DMS79 treated with DMSO at 0.1 percent for 48 hours (cell line): ENCODE data around the gene OLFML3.
"Not testable (repeated sequence)": the region's sequence is repeated elsewhere in the genome, so short reads cannot be mapped to it uniquely, and the experiment has no call there.

Experiments
- DNase-seq: peaks from one replicate; lab custom pipeline; 2025; lab: John Stamatoyannopoulos, UW

OLFML3 gene

DNA sequence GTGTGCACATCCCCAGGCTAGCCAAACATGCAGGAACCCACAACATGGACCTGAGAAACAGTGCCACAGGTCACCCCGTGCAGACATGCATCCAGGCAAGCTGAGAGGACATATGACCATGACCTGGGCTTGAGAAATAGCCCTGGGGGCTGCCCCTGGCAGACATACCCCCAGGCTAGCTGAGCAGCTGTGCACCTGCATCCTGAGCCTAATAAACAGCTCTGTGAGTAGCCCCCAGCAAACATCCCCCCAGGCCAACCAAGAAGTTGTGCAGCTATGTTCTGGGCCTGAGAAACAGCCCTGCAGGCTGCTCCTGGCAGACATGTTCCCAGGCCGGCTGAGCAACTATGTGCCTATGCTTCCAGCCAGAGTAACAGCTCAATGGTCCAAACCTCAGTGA is 14.5 kb downstream of the OLFML3 start:
- no peak for DNase-seq

DNA sequence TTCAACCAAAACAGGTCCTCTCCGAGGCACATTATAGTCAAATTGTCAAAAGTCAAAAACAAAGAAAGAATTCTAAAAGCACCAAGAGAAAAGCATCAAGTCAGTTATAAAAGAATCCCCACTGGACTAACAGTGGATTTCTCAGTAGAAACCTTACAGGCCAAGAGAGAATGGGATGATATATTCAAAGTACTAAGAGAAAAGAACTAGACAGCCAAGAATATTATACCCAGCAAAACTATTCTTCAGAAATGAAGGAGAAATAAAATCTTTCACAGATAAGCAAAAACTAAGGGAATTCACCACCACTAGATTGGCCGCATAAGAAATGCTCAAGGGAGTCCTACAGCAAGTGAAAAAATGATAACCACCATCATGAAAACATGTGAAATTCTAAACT is 16.1 kb downstream of the OLFML3 start:
- DNase-seq = no peak

DNA sequence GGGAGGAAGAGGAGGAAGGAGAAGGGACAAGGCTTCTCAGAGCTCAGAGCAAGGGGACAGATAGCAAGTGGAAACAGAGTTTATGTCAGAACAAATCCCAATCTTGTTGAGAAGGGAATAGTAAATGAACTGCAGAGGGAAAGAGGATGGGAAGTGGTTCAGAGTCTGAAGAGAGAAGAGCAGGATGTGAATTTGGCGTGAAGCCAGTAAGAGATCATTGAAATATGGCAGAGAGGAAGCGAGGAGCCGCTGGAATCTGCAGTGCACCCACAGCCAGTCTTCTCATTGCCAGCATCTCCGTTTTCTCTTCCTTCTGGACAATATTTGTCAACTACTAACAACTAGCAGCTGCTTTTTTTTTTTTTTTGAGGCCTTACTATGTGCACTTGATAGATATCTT is 19.1 kb downstream of the OLFML3 start:
- no peak for DNase-seq

DNA sequence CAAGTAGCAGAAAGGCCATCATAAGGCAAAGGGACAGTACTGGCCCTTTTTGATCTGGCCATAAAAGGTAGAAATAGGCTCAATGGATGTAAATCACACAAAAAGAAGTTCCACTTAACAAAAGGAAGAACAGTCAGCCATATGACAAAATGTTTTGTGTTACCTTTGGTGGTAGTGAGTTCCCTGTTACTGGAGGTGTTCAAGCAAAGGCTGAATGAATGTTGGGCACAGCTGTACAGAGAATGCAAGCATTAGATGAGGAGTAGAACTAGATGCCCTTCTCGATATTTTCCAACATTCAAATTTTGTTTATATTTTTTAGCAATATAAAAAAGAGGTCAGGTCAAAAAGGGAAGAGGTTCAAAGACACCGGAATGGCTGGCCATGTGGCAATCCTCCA is 20.0 kb downstream of the OLFML3 start:
- DNase-seq = no peak

DNA sequence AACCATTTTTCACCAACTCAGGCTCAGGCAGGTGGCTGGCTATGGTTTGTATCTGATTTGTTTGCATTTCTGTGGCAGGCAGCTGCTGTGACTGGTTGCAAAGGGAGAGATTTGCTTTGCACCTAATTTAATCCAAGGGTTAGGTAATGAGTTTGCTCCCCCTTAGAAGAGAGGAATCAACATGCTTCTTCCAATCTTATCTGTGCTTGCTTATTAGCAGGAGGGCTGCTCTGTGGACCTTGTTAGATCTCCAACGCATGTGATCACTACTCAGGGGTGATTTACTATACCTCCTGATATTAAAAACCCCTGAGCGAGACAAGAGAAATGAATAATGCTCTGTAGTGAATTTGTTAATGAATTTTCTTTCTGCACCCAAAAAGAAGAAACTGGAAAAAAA is 20.5 kb downstream of the OLFML3 start:
- DNase-seq = no peak

DNA sequence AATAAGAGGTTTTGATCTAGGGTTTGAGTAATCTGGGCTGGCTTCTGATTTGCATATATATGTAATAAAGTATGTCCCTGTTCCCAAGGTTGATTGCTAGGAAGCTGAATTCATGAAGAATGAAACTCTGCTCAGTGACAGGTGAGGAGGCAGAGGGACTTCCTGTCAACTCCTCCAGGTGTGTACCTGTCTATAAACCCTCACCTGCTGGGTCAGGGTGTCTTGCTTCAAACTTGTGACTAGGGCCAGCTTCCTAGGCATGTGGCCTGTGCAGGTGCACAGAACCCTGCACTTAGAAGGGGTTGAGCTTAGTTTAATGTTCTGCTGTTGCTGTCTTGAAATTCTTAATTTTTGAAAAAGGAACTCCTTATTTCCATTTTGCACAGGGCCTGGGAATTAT is 21.1 kb downstream of the OLFML3 start:
- DNase-seq = no peak

DNA sequence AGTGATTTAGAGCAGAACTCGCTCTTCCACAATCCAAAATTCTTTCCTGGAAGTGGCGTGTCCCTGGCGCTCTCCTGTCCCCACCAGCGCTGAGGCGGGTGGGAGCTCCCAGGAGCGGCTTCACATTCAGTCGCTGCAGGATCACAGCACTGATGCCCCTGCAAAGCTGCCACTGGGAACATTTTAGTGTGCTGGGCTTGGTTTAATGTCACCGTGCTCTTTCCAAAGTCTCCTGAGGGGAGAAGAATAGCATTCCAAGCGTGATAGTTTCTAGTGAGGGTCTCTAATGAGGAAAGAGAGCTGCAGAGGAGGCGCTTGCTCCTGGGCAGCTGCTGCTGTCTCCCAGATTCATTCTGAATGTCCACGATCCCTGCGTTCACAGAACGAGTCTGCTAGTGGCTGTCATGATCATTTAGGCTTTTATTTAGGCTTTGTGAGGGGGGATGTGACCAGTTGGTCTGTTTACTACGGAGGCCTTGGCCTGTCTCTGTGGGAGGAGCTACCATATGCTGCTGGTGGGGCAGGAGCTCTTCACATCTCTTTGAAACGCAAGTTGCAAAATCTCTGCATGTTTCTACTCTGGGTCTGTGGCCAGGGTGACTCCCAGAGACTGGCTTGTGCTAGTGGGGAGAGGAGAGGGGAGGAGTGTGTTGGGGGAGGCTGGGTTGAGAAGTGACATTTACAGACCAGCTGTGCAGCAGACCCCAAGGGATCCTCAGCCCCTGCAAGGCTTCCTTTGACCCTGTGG is 23.4 kb downstream of the OLFML3 start:
- DNase-seq = no peak

DNA sequence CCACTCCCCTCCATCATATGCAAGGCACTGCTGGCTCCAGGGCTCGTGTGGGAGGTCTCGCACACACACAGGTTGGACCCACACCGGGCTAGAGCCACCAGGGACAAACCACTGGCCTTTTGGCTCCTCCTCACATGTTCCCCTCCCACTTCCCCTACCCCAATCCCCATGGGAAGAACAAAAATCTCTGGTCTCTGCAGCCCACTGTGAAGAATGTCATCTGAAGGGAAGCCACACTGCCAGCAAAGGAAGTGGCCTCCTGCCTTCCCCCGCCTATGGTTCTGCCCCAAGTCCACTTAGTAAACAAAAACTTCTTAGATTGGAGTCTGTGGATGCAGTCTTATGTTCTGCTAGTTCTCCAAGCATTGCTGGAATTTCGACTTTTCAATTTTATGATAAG is 24.2 kb downstream of the OLFML3 start:
- DNase-seq = no peak

DNA sequence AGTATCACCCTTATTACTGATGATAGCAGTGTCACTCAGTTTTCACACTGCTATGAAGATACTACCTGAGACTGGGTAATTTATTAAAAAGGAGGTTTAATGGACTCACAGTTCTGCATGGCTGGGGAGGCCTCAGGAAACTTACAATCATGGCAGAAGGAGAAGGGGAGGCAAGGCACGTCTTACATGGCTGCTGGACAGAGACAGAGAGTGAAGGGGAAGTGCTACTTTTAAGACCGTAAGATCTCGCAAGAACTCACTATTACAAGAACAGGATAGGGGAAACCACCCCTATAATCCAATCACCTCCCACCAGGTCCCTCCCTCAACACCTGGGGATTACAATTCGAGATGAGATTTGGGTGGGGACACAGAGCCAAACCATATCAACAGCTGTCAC is 27.6 kb downstream of the OLFML3 start:
- not testable (repeated sequence) for DNase-seq

DNA sequence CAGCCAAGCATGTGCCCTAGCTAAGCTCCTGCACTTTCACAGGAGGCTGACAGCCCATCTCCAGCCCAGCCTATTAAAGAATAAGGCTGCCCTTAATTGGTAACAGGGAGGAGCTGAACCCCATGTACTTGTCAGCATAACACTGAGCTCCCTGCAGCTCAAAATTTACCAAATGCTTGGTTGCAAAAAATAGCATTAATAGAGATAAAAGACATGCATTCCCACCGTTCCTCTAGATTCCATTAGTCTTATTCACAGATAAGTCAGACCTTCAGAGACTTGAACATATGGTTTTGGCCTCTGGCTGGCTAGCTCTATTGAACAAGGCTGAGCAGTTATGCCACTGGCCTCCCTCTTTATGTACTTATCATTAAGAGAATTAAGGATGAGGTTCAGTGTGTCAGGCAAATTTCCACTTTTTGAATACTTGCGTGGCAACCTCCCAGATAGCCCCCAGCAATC is 29.2 kb downstream of the OLFML3 start:
- no peak for DNase-seq

DNA sequence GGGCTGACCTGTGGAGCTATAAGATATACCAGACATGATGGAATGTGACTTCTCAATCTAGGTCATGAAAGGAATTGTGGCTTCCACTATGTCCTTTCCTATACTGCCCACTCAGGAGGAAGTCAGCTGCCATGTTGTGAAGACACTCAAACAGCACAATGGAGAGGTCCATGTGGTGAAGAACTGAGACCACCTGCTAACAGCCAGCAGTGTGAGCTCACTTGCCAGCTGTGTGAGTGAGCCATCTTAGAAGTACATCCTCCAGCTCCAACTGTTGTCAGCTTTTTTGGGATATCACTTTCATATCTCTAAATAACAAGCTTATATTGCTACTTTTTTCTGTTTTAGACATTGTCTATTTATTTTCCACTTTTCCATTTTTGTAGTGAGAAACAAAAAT is 29.7 kb downstream of the OLFML3 start:
- no peak for DNase-seq

DNA sequence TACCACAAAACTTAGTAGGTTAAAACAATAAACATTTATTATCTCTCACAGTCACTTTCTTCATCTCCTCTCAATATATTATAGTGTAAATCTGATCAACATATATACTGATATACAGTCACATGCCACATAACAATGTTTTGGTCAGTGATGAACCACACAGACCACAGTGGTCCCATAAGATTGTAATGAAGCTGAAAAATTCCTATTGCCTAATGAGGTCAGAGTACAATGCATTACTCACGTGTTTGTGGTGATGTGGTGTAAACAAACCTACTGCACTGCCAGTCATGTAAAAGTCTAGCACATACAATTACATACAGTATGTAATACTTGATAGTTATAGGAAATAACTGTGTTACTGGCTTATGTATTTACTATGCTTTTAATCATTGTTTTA is 30.1 kb downstream of the OLFML3 start:
- no peak for DNase-seq

DNA sequence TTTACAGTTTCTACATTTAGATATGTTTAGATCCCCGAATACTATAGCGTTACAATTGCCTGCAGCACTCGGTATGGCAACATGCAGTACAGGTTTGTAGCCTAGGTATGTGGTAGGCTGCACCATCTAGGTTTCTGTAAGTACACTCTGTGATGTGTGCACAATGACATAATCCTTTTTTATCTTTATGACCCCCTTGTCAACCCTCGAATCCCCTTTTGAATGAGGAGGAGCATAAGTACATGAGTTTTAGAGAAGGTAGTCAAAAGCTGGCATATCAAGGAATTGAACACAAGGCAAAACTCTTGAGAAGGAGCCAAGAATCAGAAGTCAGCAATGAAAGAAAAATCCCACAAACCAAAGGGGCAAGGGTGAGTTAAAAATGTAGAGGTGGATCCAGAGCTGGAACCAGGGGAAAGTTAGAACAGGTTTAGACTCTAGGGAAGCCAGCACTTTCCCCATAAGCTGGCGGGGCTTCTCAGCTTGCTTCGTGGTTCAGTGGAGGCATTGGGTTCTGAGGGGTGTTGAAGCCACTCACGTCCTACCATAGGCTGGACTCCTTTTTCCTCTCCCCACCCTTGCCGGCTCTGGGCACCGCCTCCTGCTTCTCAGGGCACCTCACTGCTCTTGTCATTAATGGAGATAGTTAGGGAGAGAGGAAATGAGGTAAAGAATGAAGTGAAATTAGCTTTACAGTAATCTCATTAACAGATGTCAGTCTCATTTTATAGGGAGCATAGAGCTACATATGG is 31.3 kb downstream of the OLFML3 start:
- DNase-seq = no peak

DNA sequence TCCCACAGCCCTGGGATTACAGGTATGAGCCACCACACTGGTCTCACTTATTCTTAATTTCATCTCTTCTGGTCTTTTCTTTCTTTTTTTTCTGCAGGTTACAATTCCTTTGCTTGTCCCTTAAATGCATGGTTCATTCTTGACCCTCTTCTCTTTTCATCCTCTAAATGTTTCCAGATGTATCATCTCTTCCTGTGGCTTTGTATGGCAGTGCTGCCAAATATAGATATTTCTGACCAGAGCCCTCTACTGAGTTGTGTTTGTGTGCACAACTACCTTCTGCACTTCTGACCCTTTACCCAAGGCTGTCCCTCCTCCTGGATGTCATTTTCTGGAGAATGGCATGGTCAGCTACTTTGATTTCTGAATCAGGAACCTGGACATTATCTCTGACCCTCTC is 32.5 kb downstream of the OLFML3 start:
- DNase-seq = no peak

DNA sequence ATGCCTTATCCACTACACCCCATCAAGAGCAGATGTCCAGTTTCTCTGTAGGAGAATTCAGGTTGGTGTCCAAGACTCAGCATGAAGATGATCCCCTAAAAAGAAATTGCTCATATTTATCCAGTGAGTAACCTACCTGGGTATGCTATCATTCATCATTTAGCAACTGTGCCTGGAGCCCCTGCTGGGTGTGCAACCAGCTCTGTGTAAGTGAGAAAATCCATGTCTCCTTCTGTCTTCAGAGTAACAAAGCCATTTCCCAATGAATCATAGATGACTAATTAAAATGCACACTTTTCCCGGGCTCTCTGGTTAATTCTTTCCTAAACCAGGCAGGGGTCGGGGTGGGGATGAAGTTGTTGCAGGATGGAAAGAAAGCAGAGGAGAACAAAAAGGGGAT is 35.8 kb downstream of the OLFML3 start:
- DNase-seq = no peak

DNA sequence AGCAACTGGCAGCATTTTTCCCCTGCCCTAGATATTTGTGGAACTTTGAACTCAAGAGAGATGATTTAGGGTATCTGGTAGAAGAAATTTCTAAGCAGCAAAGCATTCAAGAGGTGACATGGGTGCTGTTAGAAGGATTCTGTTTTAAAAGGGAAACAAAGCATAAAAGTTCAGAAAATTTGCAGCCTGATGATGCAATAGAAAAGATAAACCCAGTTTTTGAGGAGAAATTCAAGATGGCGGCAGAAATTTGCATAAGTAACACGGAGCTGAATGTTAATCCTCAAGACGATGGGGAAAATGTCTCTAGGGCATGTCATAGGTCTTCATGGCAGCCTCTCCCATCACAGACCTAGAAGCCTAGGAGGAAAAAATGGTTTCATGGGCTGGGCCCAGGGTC is 40.5 kb downstream of the OLFML3 start:
- not testable (repeated sequence) for DNase-seq

DNA sequence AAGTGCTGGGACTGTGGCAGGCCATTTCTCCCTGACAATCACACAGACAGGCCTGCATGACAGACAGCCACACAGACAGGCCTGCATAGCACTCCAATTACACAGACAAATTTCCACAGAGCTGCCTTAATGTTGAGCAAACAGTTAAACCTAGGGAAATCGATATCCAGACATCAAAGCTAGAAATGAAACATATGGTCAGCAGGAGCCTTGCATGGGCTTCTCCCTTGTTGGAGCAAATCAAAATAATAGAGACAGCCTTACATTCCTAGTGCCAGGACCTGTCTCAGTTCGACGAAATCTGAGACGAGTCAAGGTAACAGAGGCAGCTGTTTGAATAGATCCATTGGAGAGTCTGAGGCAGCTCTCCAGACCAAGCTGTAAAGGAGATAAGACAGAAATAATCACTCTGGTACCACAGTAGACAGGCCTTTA is 42.4 kb downstream of the OLFML3 start:
- DNase-seq = no peak

DNA sequence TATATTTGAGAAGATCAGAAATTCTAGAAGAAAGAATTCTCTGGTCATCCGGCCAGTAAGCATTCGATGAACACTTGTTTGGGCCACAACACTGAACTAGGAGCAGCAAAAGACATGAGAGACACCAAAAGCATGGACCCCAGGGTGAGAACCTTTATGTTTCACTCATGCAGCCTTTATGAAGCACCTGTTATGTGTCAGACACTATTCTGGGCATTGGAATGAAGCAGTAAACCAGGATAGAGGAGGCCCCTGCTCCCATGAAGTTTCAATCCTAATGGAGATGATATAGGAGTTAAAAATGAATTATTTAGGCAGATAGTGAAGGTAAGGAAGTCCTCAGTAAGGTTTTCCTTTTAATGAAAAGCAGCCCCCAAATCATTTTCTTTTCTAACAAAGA is 43.6 kb downstream of the OLFML3 start:
- no peak for DNase-seq

DNA sequence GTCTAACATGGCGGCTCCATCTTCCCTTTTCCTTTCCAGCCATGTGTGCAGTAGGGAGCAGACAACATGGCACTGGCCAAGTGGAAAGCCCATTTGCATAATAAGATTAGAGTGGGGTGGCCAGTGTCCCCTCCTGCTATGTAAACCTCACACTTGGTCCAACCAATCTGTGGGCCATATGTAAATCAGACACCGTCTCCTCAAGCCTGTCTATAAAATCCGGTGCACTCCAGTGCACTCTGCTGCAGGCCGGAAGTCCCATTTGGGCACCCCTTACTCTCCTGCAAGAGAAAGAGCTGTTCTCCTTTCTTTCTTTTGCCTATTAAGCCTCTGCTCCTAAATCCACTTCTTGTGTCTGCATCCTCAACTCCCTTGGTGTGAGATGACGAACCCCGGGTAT is 44.1 kb downstream of the OLFML3 start:
- no peak for DNase-seq

DNA sequence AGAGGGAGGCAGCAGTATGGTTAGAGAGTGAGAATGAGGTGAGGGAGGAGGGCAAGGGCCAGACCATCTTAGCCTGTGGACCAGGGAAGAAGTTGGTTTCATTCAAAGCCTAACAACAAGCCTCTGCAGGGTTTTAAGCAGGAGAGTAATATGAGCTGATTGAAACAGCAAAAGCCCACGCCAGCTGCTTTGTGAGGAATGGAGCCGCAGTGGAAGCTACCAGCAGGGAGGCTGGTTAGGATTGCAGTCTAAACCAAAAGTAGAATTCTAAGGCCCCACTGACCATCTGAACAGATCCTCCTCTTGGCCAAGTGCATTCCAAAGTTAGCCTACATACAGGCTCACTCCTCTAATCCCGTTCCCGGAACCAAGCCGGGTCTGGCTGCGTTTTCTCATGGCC is 44.8 kb downstream of the OLFML3 start:
- DNase-seq = no peak

DNA sequence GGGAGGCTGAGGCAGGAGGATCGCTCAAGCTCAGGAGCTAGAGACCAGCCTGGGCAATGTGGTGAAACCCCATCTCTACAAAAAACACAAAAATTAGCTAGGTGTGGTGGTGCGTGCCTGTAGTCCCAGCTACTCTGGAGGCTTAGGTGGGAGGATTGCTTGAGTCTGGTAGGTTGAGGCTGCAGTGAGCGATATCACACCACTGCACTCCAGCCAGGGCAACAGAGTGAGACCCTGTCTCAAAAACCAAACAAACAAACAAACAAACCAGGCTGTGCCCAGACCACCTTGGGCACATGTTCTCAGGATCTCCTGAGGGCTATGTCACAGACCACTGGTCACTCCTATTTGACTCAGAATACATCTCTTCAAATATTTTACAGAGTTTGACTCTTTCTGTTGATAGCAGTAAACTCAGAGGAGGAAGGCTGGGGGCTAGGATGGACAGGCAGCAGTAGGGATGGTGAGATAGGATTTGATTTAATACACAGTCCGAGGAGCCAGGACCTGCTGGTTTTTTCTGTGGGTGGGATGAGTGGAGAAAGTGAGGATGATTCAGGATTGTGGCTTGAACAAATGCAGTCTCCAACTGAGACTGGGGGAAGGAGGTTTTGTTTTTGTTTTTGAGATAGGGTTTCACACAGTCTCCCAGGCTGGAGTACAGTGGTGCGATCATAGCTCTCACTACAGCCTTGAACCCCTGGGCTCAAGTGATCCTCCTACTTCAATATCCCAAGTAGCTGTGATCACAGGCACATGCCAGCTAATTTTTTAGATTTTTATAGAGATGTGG is 46.5 kb downstream of the OLFML3 start:
- DNase-seq = no peak

DNA sequence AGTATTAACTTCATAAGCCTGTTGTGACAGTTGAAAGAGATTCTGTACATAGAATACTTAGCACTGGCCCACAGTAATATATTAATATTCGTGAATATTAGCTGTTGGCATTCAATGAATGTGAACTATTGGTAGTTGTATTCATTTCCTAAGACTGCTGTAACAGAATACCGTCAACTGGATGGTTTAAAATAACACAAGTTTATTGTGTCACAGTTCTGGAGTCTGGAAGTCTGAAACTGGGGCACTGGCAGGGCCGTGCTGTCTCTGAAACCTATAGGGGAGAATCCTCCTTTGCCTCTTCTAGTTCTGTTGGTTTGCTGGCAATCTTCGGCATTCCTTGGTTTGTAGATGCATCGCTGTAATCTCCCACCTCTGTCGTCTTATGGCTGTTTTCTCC is 47.5 kb downstream of the OLFML3 start:
- no peak for DNase-seq
